GM19324 (cell line): ENCODE data around the gene ZNF549.
"Not testable (repeated sequence)": the region's sequence is repeated elsewhere in the genome, so short reads cannot be mapped to it uniquely, and the experiment has no call there.

Experiments
- ATAC-seq: cut with Tn5 transposase; IDR thresholded peaks from one replicate; pipeline ENCODE4 v1.9.1; 2021; ENCODE audit warnings: mild to moderate bottlenecking, moderate library complexity; ENCODE audit not compliant: unreplicated experiment, low FRiP score

ZNF549 gene

DNA sequence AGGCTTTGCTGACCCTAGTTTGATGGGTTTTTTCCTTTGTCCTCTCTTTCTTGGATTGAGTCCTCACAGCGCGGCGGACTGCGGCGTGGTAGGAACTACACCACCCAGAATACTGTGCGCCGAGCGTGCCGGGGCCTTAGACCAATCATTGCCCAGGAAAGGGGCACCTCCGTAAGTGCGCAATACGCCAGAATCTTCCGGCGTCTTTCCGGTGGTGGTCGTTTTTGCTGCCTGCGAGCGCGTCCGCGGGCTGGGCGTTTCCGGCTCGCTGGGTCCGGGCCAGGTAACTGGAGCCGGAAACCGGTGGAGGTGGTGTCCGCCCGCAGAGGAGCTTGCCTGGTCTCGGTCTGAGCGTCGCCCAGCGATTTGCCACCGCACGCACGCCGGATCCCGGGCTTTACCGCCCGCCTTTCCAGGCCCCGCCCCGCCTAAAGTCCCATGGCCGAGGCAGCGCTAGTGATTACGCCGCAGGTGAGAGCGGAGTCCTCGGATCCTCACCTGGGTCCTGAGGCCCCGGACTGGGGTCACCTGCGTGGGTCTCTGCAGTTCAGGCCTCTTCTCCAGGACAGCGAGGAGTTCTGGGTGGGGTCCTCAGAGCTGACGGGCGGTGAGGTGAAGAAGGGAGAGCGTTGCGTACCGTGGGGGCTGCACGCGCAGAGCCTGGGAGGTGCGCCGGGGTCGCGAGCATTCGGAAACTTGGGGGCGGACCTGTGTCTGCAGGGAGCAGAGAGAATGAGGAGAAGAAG is at the start of gene ZNF549:
Gene ZNF549, plus strand, starts transcription at position 221 of the 746 bp plus-strand sequence. Its CDS starts 218 bp downstream, at position 439.
- ATAC-seq = peak; percentile 99

DNA sequence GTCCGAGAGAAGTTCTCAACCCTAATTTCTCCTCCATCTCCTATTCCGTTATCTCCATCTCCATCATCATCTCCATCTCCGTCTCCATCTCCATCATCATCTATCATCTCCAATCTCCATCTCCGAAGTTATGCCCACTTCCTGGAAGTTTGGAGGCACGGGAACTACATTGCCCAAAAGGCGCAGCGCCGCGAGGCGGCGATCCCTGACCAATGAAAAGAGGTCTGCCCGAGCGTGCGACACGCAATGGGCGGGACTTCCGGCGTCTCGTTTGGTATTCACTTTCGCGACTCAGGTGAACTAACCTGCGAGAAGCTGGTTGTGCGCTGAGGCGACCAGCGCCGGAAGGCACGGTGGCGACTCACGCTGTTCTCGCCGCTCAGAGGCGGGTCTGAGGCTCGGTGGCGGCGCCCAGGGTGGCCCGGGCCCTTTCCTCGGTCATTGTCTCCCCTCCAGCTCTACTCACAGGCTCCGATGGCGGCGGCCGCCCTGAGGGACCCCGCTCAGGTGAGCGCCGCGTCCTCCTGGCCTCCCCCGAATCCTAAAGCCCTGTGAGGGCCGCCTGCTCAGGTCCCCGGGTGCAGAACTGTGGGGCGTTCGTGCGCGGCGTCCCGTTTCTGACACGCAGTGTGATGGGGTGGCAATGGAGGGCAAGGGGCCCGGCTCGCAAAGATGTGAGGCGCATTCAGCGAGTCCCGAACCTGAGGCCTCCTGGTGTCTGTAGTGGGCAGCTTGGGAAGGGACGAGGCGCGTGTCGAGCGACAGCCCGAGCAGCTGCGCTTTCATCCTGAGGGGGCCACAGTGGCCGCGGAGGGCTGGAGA is 39.5 kb upstream of the ZNF549 start, which contains the start of gene ZNF419:
Gene ZNF419, plus strand, starts transcription at position 274 of the 822 bp plus-strand sequence. Its CDS starts 201 bp downstream, at position 475.
- ATAC-seq = peak; percentile 96

DNA sequence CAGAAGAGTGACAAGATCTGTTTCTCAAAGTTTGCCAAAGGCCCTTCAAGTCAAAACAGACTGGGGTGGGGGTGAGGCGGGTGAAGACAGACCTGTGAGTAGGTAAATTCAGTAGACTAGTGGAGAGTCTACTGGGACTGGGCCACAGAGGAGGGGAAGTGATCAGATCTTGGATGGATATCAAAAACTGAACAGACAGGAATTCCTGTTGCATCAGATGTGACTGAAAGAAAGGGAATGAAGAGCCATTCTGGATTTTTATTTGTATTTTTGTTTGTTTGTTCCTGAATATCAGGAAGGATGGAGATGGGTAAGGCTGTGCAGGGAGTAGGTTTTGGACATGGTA is 38.9 kb upstream of the ZNF549 start:
- not testable (repeated sequence) for ATAC-seq

DNA sequence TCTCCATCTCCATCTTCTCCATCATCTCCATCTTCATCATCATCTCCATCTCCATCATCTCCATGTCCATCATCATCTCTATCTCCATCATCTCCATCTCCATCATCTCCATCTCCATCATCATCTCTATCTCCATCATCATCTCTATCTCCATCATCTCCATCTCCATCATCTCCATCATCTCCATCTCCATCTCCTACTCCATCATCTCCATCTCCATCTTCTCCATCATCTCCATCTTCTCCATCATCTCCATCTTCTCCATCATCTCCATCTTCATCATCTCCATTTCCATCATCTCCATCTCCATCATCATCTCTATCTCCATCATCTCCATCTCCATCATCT is 27.9 kb upstream of the ZNF549 start:
- not testable (repeated sequence) for ATAC-seq

DNA sequence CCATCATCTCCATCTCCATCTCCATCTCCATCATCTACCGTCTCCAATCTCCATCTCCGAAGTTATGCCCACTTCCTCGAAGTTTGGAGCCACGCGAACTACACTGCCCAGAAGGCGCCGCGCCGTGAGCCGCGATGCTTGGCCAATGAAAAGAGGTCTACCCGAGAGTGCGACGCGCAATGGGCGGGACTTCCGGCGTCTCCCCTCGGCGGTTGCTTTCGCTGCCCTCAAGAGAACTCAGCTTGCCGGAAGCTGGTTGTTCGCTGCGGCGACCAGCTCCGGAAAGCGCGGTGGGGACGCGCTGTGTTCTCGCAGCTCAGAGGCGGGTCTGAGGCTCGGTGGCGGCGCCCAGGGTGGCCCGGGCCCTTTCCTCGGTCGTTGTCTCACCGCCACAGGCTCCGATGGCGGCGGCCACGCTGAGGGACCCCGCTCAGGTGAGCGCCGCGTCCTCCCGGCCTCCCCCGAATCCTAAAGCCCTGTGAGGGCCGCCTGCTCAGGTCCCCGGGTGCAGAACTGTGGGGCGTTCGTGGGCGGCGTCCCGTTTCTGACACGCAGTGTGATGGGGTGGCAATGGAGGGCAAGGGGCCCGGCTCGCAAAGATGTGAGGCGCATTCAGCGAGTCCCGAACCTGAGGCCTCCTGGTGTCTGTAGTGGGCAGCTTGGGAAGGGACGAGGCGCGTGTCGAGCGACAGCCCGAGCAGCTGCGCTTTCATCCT is 27.3 kb upstream of the ZNF549 start, which contains the start of gene ZNF773:
Gene ZNF773, plus strand, starts transcription at position 259 of the 716 bp plus-strand sequence. Its CDS starts 143 bp downstream, at position 402.
- ATAC-seq = peak; percentile 94

DNA sequence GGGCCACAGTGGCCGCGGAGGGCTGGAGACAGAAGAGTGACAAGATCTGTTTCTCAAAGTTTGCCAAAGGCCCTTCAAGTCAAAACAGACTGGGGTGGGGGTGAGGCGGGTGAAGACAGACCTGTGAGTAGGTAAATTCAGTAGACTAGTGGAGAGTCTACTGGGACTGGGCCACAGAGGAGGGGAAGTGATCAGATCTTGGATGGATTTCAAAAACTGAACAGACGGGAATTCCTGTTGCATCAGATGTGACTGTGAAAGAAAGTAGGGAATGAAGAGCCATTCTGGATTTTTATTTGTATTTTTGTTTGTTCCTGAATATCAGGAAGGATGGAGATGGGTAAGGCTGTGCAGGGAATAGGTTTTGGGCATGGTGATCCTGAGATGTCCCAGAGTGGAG is 26.8 kb upstream of the ZNF549 start:
- ATAC-seq = not testable (repeated sequence)

DNA sequence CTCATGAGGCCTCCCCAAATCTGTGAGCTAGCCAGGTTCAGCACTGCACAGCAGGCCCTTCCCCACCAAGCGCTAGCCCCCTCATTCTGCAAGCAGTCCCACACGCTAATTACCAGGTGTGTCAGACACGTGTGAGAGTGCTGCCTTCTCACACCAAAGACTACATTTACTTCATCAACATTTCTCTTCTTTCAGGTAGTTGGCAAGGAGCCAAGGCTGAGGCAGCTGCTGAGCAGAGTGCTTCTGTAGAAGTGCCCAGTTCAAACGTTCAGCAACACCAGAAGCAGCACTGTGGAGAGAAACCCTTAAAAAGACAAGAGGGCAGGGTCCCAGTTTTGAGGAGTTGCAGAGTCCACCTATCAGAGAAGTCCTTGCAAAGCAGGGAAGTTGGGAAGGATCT is 21.0 kb upstream of the ZNF549 start:
- no peak for ATAC-seq

DNA sequence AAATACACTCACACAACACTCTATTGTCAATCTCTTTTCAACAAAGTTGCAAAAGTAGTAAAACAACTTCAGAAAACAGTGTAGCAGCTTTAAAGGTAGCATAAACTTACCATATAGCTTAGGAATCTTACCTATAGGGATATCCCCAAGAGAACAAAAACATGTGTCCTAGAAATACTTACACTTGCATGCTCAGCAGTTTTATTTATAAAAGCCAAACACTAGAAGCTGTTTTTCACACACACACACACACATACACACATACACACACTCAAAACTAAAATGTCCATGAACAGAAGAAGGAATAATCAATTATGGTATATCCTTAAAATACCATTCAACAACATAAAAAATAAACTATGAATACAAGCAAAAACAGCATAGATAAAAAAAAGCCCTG is 15.7 kb upstream of the ZNF549 start:
- ATAC-seq = no peak

DNA sequence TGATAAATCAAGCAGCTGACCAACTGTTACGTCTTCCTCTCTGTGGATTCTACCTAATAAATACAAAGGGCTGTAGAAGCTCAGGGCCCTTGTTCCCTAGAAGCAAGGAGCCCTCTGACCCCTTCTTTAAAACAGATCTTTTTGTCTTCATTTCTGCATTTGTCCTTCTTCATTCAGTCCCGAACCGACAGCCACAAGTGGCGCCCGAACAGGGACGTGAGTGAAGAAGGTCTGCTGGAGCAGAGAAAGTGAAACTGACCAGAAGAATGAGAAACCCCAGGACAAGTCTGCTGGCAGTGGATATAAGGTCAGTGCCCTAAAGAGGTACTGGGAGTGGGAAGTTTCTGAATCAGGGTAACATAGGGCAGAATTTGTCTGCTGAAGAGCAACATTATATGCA is 14.3 kb upstream of the ZNF549 start:
- no peak for ATAC-seq

DNA sequence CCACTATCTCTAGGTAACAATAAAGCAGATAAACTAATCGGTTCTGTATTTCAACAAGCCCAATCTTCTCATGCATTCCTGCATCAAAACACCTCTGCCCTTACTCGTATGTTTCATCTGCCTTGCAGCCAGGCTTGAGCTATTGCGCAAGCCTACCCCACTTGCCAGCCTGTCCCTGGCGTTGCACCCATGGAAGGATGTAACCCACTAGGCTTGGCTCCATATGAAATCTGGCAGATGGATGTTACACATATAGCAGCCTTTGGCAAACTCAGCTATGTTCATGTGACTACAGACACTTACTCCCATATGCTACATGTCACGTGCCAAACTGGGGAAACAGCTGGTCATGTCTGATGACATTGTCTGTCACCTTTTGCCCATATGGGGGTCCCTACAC is 11.9 kb upstream of the ZNF549 start:
- ATAC-seq = no peak

DNA sequence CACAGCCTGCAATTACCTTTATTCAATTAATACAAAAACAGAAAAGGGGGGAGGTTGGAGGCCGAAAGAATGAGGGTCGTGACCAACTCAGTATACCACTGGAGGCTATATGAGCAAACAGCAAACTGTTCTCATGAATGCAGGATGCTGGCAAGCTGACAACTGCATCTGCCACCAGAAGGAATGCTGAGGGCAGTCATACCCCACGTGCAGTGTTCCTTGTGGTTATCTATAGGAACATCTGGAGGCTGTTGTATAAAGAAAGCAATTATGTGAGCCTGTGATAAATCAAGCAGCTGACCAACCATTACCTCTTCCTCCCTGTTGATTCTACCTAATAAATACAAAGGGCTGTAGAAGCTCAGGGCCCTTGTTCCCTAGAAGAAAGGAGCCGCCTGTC is 9.1 kb upstream of the ZNF549 start:
- not testable (repeated sequence) for ATAC-seq

DNA sequence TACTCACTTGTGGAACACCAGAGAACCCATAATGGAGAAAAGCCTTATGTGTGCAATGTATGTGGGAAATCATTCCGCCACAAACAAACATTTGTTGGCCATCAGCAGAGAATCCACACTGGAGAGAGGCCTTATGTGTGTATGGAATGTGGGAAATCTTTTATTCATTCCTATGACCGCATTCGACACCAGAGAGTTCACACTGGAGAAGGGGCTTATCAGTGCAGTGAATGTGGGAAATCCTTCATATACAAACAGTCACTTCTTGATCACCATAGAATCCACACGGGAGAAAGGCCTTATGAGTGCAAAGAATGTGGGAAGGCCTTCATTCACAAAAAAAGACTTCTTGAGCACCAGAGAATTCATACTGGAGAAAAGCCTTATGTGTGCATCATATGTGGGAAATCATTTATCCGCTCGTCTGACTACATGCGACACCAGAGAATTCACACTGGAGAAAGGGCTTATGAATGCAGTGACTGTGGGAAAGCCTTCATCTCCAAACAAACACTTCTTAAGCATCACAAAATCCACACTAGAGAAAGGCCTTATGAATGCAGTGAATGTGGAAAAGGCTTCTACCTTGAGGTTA is 10.9 kb downstream of the ZNF549 start:
- no peak for ATAC-seq

DNA sequence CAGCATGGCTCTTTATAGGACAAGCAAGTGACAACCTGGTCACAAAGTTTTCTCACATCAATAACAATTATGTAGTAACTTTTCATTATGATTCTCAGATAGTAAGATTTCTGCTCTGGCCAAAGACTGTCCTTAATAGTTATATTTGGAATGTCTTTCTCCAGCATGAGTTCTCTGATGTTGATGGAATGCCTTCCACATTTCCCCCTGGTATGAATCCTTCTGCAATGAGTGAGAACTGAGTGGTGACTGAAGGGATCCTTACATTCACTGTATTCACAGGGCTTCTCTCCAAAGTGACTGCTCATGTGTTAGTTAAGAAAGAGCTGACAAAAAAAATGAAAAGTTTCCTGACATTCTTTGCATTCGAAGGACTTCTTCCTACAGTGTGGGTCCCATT is 19.4 kb downstream of the ZNF549 start:
- no peak for ATAC-seq

DNA sequence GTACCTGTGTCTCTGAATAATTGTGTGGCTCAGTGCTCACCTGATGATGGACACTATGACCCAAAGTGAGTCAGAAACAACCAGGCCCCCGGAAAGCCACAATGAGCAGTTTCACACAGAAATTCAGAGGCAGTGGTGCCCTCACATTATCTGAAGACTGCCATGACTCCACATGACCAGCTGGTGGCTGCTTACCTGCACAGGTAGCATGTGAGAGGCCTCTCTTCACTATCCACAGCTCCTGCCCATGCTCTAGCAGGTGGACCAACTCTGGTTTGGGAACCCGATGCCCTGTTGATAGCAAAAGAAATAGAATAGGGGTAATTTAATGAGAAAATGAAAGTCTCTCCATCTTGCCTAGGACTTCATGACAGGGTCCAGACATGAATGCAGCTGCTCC is 25.3 kb downstream of the ZNF549 start:
- ATAC-seq = no peak

DNA sequence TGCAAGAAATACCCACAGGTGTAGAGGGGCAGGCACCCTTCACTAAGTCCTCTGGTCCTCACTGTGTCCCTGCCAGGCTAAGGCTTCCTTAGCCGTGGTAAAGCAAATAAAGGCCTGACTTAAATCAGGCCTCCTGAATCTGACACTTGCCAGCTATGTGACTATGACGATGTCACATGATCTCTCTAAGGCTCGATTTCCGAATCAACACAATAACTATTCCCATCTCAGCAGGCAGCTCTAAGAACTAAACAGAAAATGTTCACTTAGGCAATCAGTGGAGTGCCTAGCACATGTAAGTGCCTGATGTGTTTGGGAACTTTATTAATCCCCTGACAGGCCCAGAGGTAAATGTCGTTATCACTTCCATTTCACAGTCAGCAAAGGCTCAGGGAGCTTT is 30.5 kb downstream of the ZNF549 start:
- ATAC-seq = no peak

DNA sequence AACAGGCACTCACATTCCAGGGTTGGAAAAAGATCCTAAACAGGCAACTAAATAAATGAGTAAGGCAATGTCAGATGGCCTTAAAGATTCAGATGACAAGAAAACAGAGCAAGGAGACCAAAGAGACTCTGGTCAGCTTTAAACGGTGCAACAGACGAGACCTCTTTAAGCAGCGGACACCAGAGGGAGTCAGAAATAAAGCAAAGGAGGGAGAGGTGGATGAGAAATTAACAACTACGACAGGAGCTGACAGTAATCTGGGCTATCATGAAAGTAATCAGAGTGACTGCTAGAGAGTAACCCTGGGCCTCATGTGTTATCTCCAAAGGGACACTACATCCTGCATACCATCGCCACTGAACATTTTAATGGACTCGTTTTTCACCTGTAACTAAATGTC is 31.4 kb downstream of the ZNF549 start:
- ATAC-seq = no peak

DNA sequence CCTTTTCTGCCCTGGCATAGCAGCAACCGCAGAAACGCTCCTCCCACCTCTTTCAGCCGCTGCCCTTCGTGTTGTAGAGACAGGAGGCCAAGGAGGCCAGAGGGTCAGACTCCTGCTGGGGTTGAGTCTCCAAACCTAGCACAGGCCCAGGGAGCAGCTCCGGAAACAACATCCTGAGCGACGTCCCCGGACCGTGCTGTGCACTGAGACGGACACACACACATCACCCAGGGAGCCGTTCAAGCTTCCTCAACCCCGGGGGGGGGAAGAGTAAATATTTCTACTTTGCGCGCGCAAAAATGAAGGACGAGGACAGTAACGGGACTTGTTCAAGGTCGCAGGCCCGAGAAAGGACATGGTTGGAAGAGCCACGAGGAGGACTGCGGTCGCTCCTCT is 31.9 kb downstream of the ZNF549 start:
- ATAC-seq = no peak

DNA sequence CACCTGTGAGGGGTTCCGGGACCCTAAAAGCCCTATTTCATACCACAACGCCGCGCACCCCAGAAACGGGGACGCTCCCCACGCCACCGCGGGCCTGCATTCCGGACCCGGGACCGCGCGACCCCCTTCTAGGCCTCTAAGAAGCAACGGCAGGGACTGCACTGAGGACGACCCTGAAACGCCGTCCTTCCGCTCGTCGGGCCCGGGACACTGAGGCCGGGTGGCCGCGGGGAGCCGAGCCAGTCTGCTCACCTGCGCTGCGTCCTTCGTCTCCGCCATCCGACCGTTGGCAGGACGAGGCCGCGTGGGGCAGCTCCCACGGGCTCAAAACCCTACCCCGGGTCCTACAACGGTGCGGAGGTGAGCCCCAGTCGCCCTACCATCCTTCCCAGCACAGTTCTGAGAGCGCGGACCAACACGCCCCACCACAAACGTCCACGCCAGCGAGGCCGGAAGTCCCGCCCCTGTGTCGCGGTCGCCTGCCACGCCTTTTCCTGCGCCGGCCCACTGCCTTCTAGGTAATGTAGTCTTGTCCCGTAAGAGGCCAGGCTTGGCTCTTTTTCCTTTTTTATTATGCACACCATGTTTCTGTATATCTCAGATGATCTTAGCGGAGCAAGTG is 32.4 kb downstream of the ZNF549 start, which contains the start of gene ZNF550:
Gene ZNF550, minus strand, starts transcription at position 460 of the 622 bp plus-strand sequence. Its CDS starts 181 bp downstream, at position 279.
- peak; percentile 99 for ATAC-seq

DNA sequence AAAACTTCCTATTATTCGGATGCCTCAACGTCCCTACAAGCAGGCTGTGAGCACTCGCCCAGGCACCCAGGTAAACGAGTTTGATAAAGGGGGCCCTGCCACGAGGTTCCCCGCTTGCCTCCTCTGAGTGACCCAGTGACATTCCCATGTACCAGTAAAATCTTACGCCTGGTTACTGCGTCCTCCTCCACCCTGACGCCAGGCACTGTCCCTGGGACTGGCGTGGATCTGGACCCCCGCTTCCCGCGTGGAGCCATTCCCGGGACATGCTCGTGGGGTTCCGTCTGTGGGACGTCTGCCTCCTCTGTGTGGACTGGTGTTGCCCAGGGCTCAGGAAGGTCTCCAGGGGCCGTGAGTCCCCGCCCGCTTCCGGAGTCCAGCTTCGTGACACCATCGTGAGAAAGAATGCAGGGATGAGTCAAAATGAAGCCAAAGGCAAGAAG is 32.9 kb downstream of the ZNF549 start:
- peak; percentile 7 for ATAC-seq

DNA sequence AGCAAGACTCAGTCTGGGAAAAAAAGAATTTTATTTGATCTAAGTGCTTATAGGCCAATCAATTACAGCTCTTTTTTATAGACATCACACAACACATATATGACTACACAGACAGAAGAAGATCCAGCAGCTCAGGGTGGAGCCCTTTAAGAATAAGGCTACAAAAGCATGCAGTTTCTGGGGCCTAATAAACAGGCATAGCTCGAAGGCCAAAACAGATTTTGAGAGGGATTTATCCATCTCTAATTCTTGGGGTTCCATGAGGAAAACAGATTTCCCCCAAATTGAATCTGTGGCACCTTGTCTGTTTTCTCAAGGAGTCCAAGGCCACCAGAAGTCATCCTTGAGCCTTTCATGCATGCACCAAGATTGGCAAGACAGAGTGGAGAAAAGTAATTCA is 36.4 kb downstream of the ZNF549 start:
- no peak for ATAC-seq
